Upper lobe of left lung (tissue), 6 donors: Measurements from ENCODE around the gene RHBDF1. TPM values are rescaled to one million over a fixed set of nuclear protein-coding genes. Genes with fewer than 3 reads are reported as not detected.

ENCODE experiments used
- ATAC-seq, 2 donors: fragments of 200-7000 bp; cut with Tn5 transposase; one replicate each; pipeline ENCODE4 v1.9.1; 2022; ENCODE audit warnings: mild to moderate bottlenecking in 2 of 2, moderate library complexity in 2 of 2; ENCODE audit not compliant: low FRiP score in 2 of 2
- DNase-seq, 2 donors: peaks; one replicate each; pipeline ENCODE4 v3.0.0-alpha.2; 2019 to 2020
- H3K27ac ChIP-seq, 4 donors: fragments of 200-600 bp; sonication (generic); one replicate each; pipeline ENCODE4 v1.5.1; 2016 to 2019
- H3K27me3 ChIP-seq, 4 donors: fragments of 200-600 bp; sonication (generic); one replicate each; pipeline ENCODE4 v1.5.1; 2017 to 2019
- H3K36me3 ChIP-seq, 4 donors: fragments of 200-600 bp; sonication (generic); one replicate each; pipeline ENCODE4 v1.5.1; 2016 to 2019
- H3K4me1 ChIP-seq, 4 donors: fragments of 200-600 bp; sonication (generic); one replicate each; pipeline ENCODE4 v1.5.1; 2018 to 2019
- H3K4me3 ChIP-seq, 4 donors: fragments of 200-600 bp; sonication (generic); one replicate each; pipeline ENCODE4 v1.5.1; 2017 to 2019; ENCODE audit warnings: mild to moderate bottlenecking in 2 of 4, moderate library complexity in 1 of 4
- H3K9me3 ChIP-seq, 4 donors: fragments of 200-600 bp; sonication (generic); one replicate each; pipeline ENCODE4 v1.5.1; 2018 to 2019
- CTCF ChIP-seq, 6 experiments: fragments of 450-650 bp in 4 of 6; fragments of 200-600 bp in 2 of 6; sonication (generic) in 2 of 6; IDR thresholded peaks; one replicate each; pipeline ENCODE4 v1.5.1; 2016 to 2019; ENCODE audit warnings: antibody characterized with exemption in 6 of 6
- EP300 ChIP-seq, 4 donors: sonication (generic); formaldehyde crosslinking; IDR thresholded peaks; one replicate each; pipeline ENCODE4 v1.5.1; 2017; ENCODE audit warnings: antibody characterized with exemption in 4 of 4, control low read depth in 2 of 4
- POLR2A ChIP-seq, 4 donors: fragments of 450-650 bp; IDR thresholded peaks; one replicate each; pipeline ENCODE4 v1.5.1; 2016 to 2017; ENCODE audit warnings: antibody characterized with exemption in 4 of 4, mild to moderate bottlenecking in 2 of 4
- POLR2AphosphoS5 ChIP-seq, 2 donors: sonication (generic); formaldehyde crosslinking; IDR thresholded peaks; one replicate each; pipeline ENCODE4 v1.5.1; 2017; ENCODE audit warnings: antibody characterized with exemption in 2 of 2
- WGBS, 2 donors: methylation state at CpG; one replicate each; pipeline ENCODE4 v1.1.5; 2017 to 2018; 5-methylcytosine and 5-hydroxymethylcytosine counted together
- total RNA-seq, 6 donors: library from RNA; depleted of rRNA in 4 of 6; stranded (reverse); fragments of >200 nt in 4 of 6; gene quantifications; one replicate each; pipeline versions ENCODE4 v1.1.0 to v1.2.1, GENCODE V29; 2016 to 2021
- donor health status: DM: no; HTN: no; CAD: no; lungs with moderate emphysema.
- donor health status: DM: no; HTN: yes; CAD: no; lungs with severe emphysema.

The RHBDF1 gene
- total RNA-seq, 6 donors from 2014 or later = 24.4 to 110 (median 46.3) TPM

- peak in 1 of 2 donors; percentile 77 for DNase-seq
Measured at GRCh38 chr16:79151-80054, 7.0 kb upstream of the RHBDF1 start.

GRCh38 chr16:78444-79150 lies 6.2 kb upstream of the RHBDF1 start:
- peak overlapping the region; percentile 44 to 97 (median 86) for H3K4me3 ChIP-seq
- H3K4me1 ChIP-seq = peaks cover 44 to 70% (median 56%) of the 10 kb centered on the region in 4 donors
- no peaks in the 10 kb centered on the region for H3K27me3 ChIP-seq
- ATAC-seq = peak in 1 of 2 donors; percentile 1
- no peak for TF ChIP-seq EP300 (IDR thresholded peaks at IDR 0.05)
- no peak for TF ChIP-seq POLR2AphosphoS5 (IDR thresholded peaks at IDR 0.05)
- no peak for TF ChIP-seq CTCF (IDR thresholded peaks at IDR 0.05)
- TF ChIP-seq POLR2A (IDR thresholded peaks at IDR 0.05) = no peak
- H3K9me3 ChIP-seq = no peaks in the 10 kb centered on the region
- DNase-seq = no peak
- H3K27ac ChIP-seq = peak overlapping the region; percentile 89 to 98 (median 96)
- 1 to 14% methylated on average over 12 to 21 of the region's 36 CpGs for WGBS, 2 donors
- peaks cover 0 to 24% (median 13%) of the 10 kb centered on the region in 4 donors for H3K36me3 ChIP-seq

More at GRCh38 chr16:79151-80054, 7.0 kb upstream of the RHBDF1 start:
- ATAC-seq = no peak
- TF ChIP-seq CTCF (IDR thresholded peaks at IDR 0.05) (no peak), EP300 (IDR thresholded peaks at IDR 0.05) (no peak), POLR2AphosphoS5 (IDR thresholded peaks at IDR 0.05) (no peak), POLR2A (IDR thresholded peaks at IDR 0.05) (no peak)
- no peaks in the 10 kb centered on the region for H3K9me3 ChIP-seq
- peak overlapping the region; percentile 89 to 98 (median 96) for H3K27ac ChIP-seq
- WGBS, 2 donors = 72 to 74% methylated on average over 20 to 31 of the region's 32 CpGs
- H3K36me3 ChIP-seq = peaks cover 0 to 27% (median 13%) of the 10 kb centered on the region in 4 donors
- no peaks in the 10 kb centered on the region for H3K27me3 ChIP-seq
- peak overlapping the region in 3 of 4 donors; percentile 78 to 97 (median 95) for H3K4me3 ChIP-seq
- peaks cover 51 to 70% (median 56%) of the 10 kb centered on the region in 4 donors for H3K4me1 ChIP-seq

GRCh38 chr16:77807-78443 lies 5.5 kb upstream of the RHBDF1 start, which contains the start of gene MPG:
Gene MPG (plus strand): TSS chr16:78225. CDS start chr16:78310, 85 bp downstream.
- Histone ChIP-seq H3K27ac (peak within 1 kb of the TSS; percentile 89 to 98 (median 96)), H3K4me3 (peak within 1 kb of the TSS; percentile 72 to 97 (median 86)), H3K4me1 (peaks cover 45 to 70% (median 58%) of the 10 kb centered on the region in 4 donors), H3K36me3 (peaks cover 0 to 20% (median 11%) of the 10 kb centered on the region in 4 donors), H3K27me3 (no peaks in the 10 kb centered on the region), H3K9me3 (no peaks in the 10 kb centered on the region)
- DNase-seq = peak; percentile 84 to 98
- 0% methylated on average over 9 to 28 of the region's 83 CpGs for WGBS, 2 donors
- ATAC-seq = peak; percentile 69 to 88
- TF ChIP-seq CTCF (IDR thresholded peaks at IDR 0.05) = peak in 1 of 6 experiments; percentile 25
- TF ChIP-seq EP300 (IDR thresholded peaks at IDR 0.05) = no peak
- TF ChIP-seq POLR2A (IDR thresholded peaks at IDR 0.05) = peak in 3 of 4 donors; percentile 36 to 85 (median 66)
- peak; percentile 68 to 87 for TF ChIP-seq POLR2AphosphoS5 (IDR thresholded peaks at IDR 0.05)

GRCh38 chr16:77273-77806 lies 4.9 kb upstream of the RHBDF1 start:
- WGBS, 2 donors = 11 to 20% methylated on average over 9 to 16 of the region's 31 CpGs
- ATAC-seq = peak; percentile 46 to 67
- no peaks in the 10 kb centered on the region for H3K27me3 ChIP-seq
- H3K4me3 ChIP-seq = peak overlapping the region; percentile 72 to 97 (median 86)
- H3K9me3 ChIP-seq = no peaks in the 10 kb centered on the region
- H3K4me1 ChIP-seq = peaks cover 50 to 69% (median 61%) of the 10 kb centered on the region in 4 donors
- H3K27ac ChIP-seq = peak overlapping the region; percentile 89 to 98 (median 96)
- DNase-seq = peak; percentile 61 to 91
- TF ChIP-seq POLR2AphosphoS5 (IDR thresholded peaks at IDR 0.05) (peak in 1 of 2 donors; percentile 37), EP300 (IDR thresholded peaks at IDR 0.05) (no peak)
- H3K36me3 ChIP-seq = peaks cover 0 to 14% (median 10%) of the 10 kb centered on the region in 4 donors
